Duodenal mucosa (tissue), 2 donors: Measurements from ENCODE around the gene PCDHB12.
"Not testable (repeated sequence)": the region's sequence is repeated elsewhere in the genome, so short reads cannot be mapped to it uniquely, and the experiment has no call there.

Experiments
- H3K27ac ChIP-seq: one replicate; pipeline ENCODE4 v1.7.0; 2013; ENCODE audit warnings: low read depth, low read length
- H3K27me3 ChIP-seq, 2 donors: one replicate each; pipeline ENCODE4 v1.7.0; 2013; ENCODE audit warnings: low read length in 2 of 2, control low read depth in 1 of 2; ENCODE audit not compliant: insufficient read depth in 2 of 2, control insufficient read depth in 1 of 2
- H3K36me3 ChIP-seq, 2 donors: one replicate each; pipeline ENCODE4 v1.7.0; 2013; ENCODE audit warnings: low read length in 2 of 2, control low read depth in 1 of 2; ENCODE audit not compliant: insufficient read depth in 2 of 2, control insufficient read depth in 1 of 2
- H3K4me1 ChIP-seq, 2 donors: one replicate each; pipeline ENCODE4 v1.7.0; 2013; ENCODE audit warnings: low read length in 2 of 2, control low read depth in 1 of 2; ENCODE audit not compliant: insufficient read depth in 2 of 2, control insufficient read depth in 1 of 2
- H3K4me3 ChIP-seq, 2 donors: one replicate each; pipeline ENCODE4 v1.7.0; 2013; ENCODE audit warnings: low read length in 2 of 2, low read depth in 1 of 2
- H3K9ac ChIP-seq, 2 donors: one replicate each; pipeline ENCODE4 v1.7.0; 2013; ENCODE audit warnings: low read length in 2 of 2, low read depth in 1 of 2
- H3K9me3 ChIP-seq, 2 donors: one replicate each; pipeline ENCODE4 v1.7.0; 2013; ENCODE audit warnings: low read length in 2 of 2, control low read depth in 1 of 2; ENCODE audit not compliant: control insufficient read depth in 1 of 2

Gene PCDHB12

DNA sequence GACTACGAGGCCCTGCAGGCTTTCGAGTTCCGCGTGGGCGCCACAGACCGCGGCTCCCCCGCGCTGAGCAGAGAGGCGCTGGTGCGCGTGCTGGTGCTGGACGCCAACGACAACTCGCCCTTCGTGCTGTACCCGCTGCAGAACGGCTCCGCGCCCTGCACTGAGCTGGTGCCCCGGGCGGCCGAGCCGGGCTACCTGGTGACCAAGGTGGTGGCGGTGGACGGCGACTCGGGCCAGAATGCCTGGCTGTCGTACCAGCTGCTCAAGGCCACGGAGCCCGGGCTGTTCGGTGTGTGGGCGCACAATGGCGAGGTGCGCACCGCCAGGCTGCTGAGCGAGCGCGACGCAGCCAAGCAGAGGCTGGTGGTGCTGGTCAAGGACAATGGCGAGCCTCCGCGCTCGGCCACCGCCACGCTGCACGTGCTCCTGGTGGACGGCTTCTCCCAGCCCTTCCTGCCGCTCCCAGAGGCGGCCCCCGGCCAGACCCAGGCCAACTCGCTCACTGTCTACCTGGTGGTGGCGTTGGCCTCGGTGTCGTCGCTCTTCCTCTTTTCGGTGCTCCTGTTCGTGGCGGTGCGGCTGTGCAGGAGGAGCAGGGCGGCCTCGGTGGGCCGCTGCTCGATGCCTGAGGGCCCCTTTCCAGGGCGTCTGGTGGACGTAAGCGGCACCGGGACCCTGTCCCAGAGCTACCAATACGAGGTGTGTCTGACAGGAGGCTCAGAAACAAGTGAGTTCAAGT lies 24.2 kb upstream of the PCDHB12 start:
- not testable (repeated sequence) for H3K27ac ChIP-seq, H3K27me3 ChIP-seq, H3K36me3 ChIP-seq, H3K4me3 ChIP-seq, H3K4me1 ChIP-seq, H3K9ac ChIP-seq
- peaks cover 17% of the 10 kb centered on the region in 2 donors for H3K9me3 ChIP-seq

GRCh38 chr5:141186897-141187512 lies 21.5 kb upstream of the PCDHB12 start, which contains the start of gene PCDHB9:
Gene PCDHB9 (plus strand): TSS chr5:141187161. CDS start chr5:141187319, 158 bp downstream.
- Histone ChIP-seq H3K27ac (no peak within 1 kb of the TSS), H3K9ac (no peak within 1 kb of the TSS), H3K9me3 (peaks cover 15 to 17% of the 10 kb centered on the region in 2 donors), H3K27me3 (no peaks in the 10 kb centered on the region), H3K4me3 (peak within 1 kb of the TSS in 1 of 2 donors; percentile 45), H3K4me1 (no peaks in the 10 kb centered on the region), H3K36me3 (no peaks in the 10 kb centered on the region)

GRCh38 chr5:141188682-141189081 lies 19.8 kb upstream of the PCDHB12 start:
- not testable (repeated sequence) for H3K27me3 ChIP-seq, H3K4me3 ChIP-seq, H3K4me1 ChIP-seq, H3K36me3 ChIP-seq, H3K9ac ChIP-seq, H3K27ac ChIP-seq
- peaks cover 10 to 15% of the 10 kb centered on the region in 2 donors for H3K9me3 ChIP-seq

- H3K9ac ChIP-seq, H3K36me3 ChIP-seq, H3K4me3 ChIP-seq, H3K4me1 ChIP-seq, H3K27me3 ChIP-seq, H3K27ac ChIP-seq: not testable (repeated sequence)
- H3K9me3 ChIP-seq, result peaks cover 11 to 14% of the 10 kb centered on the region in 2 donors
Observed at GRCh38 chr5:141189131-141189530, 19.4 kb upstream of the PCDHB12 start.

GRCh38 chr5:141192110-141192725 lies 16.3 kb upstream of the PCDHB12 start, which contains the start of gene PCDHB10:
Gene PCDHB10 (plus strand): TSS chr5:141192353. CDS start chr5:141192553, 200 bp downstream.
- Histone ChIP-seq H3K9ac (no peak within 1 kb of the TSS), H3K4me3 (no peak within 1 kb of the TSS), H3K9me3 (peaks cover 13 to 14% of the 10 kb centered on the region in 2 donors)

GRCh38 chr5:141194332-141194731 lies 14.2 kb upstream of the PCDHB12 start:
- not testable (repeated sequence) for H3K27ac ChIP-seq, H3K36me3 ChIP-seq, H3K4me1 ChIP-seq, H3K9ac ChIP-seq, H3K4me3 ChIP-seq, H3K27me3 ChIP-seq
- H3K9me3 ChIP-seq, result peaks cover 7 to 21% of the 10 kb centered on the region in 2 donors

More at GRCh38 chr5:141192110-141192725, 16.3 kb upstream of the PCDHB12 start, which contains the start of gene PCDHB10:
- H3K36me3 ChIP-seq, result no peaks in the 10 kb centered on the region
- no peaks in the 10 kb centered on the region for H3K27me3 ChIP-seq
- H3K27ac ChIP-seq, result no peak within 1 kb of the TSS
- H3K4me1 ChIP-seq, result no peaks in the 10 kb centered on the region

GRCh38 chr5:141196363-141196762 lies 12.2 kb upstream of the PCDHB12 start:
- Histone ChIP-seq H3K4me1 (no peaks in the 10 kb centered on the region), H3K9me3 (peaks cover 11 to 34% of the 10 kb centered on the region in 2 donors), H3K9ac (no peak overlapping the region), H3K4me3 (no peak overlapping the region), H3K27me3 (no peaks in the 10 kb centered on the region), H3K36me3 (no peaks in the 10 kb centered on the region), H3K27ac (no peak overlapping the region)

DNA sequence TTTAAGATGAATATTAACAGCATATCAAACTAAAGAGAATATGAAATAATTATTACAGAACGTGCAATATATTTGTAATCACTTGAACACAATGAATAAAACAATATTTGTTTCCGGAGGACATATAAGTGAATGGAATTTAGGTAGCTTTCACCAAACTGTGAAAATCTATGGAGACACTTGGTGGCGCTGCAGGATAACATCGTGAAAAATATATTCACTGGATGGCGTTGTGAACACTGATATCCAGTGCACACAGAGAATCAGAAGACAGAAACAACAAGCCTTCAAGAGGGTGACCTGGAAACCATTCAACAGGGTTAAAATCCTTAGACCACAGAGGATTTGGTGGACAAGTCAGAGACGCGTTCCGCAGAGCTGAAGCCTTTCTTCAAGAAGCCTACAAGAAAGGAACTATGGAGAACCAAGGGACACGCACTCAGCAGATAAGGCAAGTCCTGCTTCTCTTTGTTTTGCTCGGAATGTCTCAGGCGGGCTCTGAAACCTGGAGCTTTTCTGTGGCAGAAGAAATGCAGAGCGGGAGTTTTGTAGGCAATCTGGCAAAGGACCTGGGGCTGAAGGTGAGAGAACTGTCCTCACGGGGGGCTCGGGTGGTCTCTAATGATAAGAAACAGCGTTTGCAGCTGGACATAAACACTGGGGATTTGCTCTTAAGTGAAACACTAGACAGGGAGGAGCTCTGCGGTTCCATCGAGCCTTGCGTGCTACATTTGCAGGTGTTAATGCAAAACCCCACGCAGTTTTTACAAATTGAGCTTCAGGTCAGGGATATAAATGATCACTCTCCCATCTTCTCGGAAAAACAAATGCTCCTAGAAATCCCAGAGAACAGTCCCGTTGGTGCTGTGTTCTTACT lies 8.9 kb upstream of the PCDHB12 start, which contains the start of gene PCDHB11:
TSS of gene PCDHB11 (plus strand) at position 269 of the 877 bp plus-strand sequence. CDS start at position 417, 148 bp downstream.
- Histone ChIP-seq H3K4me3 (peak within 1 kb of the TSS in 1 of 2 donors; percentile 12), H3K36me3 (no peaks in the 10 kb centered on the region), H3K4me1 (no peaks in the 10 kb centered on the region), H3K27ac (no peak within 1 kb of the TSS), H3K9me3 (peaks cover 5 to 30% of the 10 kb centered on the region in 2 donors), H3K9ac (no peak within 1 kb of the TSS), H3K27me3 (no peaks in the 10 kb centered on the region)

DNA sequence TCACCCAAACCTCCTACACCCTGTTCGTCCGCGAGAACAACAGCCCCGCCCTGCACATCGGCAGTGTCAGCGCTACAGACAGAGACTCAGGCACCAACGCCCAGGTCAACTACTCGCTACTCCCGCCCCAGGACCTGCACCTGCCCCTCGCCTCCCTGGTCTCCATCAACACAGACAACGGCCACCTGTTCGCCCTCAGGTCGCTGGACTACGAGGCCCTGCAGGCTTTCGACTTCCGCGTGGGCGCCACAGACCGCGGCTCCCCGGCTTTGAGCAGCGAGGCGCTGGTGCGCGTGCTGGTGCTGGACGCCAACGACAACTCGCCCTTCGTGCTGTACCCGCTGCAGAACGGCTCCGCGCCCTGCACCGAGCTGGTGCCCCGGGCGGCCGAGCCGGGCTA lies 7.4 kb upstream of the PCDHB12 start:
- H3K4me3 ChIP-seq, H3K27ac ChIP-seq, H3K9ac ChIP-seq, H3K36me3 ChIP-seq, H3K27me3 ChIP-seq, H3K4me1 ChIP-seq: not testable (repeated sequence)
- peaks cover 5 to 29% of the 10 kb centered on the region in 2 donors for H3K9me3 ChIP-seq
